ENCODE results near the gene CREG2. TPM values are rescaled to one million over a fixed set of nuclear protein-coding genes. Genes with fewer than 3 reads are reported as not detected.

CREG2 gene
- total and polyA plus RNA-seq, 2 experiments from 2014 or later: 1.7 to 2.6 TPM

DNA sequence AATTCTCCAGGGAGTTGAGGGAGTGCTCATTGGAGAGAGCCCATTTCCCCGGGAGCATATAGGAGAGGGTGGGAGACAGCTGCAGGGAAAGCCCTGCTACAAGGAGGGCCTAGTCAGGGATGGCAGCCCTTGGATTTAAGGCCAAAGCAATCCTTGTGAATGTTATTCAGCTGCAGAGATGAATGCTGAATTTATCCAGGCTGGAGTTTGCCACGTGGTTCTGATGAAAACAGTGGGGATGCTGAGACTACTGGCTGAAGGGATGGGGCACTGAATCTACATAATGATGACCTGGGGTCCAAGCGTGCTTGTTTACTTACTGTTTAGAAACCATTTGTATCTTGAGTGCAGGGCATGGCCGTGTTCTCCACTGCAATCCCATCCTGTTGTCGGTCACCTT, 43.2 kb downstream of the CREG2 start (continued):
- TF ChIP-seq, protein P1, sequence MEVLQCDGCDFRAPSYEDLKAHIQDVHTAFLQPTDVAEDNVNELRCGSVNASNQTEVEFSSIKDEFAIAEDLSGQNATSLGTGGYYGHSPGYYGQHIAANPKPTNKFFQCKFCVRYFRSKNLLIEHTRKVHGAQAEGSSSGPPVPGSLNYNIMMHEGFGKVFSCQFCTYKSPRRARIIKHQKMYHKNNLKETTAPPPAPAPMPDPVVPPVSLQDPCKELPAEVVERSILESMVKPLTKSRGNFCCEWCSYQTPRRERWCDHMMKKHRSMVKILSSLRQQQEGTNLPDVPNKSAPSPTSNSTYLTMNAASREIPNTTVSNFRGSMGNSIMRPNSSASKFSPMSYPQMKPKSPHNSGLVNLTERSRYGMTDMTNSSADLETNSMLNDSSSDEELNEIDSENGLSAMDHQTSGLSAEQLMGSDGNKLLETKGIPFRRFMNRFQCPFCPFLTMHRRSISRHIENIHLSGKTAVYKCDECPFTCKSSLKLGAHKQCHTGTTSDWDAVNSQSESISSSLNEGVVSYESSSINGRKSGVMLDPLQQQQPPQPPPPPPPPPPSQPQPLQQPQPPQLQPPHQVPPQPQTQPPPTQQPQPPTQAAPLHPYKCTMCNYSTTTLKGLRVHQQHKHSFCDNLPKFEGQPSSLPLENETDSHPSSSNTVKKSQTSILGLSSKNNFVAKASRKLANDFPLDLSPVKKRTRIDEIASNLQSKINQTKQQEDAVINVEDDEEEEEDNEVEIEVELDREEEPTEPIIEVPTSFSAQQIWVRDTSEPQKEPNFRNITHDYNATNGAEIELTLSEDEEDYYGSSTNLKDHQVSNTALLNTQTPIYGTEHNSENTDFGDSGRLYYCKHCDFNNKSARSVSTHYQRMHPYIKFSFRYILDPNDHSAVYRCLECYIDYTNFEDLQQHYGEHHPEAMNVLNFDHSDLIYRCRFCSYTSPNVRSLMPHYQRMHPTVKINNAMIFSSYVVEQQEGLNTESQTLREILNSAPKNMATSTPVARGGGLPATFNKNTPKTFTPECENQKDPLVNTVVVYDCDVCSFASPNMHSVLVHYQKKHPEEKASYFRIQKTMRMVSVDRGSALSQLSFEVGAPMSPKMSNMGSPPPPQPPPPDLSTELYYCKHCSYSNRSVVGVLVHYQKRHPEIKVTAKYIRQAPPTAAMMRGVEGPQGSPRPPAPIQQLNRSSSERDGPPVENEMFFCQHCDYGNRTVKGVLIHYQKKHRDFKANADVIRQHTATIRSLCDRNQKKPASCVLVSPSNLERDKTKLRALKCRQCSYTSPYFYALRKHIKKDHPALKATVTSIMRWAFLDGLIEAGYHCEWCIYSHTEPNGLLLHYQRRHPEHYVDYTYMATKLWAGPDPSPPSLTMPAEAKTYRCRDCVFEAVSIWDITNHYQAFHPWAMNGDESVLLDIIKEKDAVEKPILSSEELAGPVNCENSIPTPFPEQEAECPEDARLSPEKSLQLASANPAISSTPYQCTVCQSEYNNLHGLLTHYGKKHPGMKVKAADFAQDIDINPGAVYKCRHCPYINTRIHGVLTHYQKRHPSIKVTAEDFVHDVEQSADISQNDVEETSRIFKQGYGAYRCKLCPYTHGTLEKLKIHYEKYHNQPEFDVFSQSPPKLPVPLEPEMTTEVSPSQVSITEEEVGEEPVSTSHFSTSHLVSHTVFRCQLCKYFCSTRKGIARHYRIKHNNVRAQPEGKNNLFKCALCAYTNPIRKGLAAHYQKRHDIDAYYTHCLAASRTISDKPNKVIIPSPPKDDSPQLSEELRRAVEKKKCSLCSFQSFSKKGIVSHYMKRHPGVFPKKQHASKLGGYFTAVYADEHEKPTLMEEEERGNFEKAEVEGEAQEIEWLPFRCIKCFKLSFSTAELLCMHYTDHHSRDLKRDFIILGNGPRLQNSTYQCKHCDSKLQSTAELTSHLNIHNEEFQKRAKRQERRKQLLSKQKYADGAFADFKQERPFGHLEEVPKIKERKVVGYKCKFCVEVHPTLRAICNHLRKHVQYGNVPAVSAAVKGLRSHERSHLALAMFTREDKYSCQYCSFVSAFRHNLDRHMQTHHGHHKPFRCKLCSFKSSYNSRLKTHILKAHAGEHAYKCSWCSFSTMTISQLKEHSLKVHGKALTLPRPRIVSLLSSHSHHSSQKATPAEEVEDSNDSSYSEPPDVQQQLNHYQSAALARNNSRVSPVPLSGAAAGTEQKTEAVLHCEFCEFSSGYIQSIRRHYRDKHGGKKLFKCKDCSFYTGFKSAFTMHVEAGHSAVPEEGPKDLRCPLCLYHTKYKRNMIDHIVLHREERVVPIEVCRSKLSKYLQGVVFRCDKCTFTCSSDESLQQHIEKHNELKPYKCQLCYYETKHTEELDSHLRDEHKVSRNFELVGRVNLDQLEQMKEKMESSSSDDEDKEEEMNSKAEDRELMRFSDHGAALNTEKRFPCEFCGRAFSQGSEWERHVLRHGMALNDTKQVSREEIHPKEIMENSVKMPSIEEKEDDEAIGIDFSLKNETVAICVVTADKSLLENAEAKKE (CRISPR knock-in tag; IDR thresholded peaks at IDR 0.05): no peak
- no peak for TF ChIP-seq EZH2phosphoT487 (IDR thresholded peaks at IDR 0.05; ENCODE audit: unreplicated experiment)
- no peak for TF ChIP-seq JUNB (IDR thresholded peaks at IDR 0.05; ENCODE audit: unreplicated experiment)
- no peak for TF ChIP-seq STAT1 (IDR thresholded peaks at IDR 0.05; ENCODE audit: unreplicated experiment)
- no peak for TF ChIP-seq ZNF114 (CRISPR knock-in tag; IDR thresholded peaks at IDR 0.05)
- TF ChIP-seq NANOG (IDR thresholded peaks at IDR 0.05; ENCODE audit: borderline replicate concordance): no peak
- no peak for TF ChIP-seq POLR2AphosphoS5 (IDR thresholded peaks at IDR 0.05; ENCODE audit: low read depth)
- TF ChIP-seq, protein P2, sequence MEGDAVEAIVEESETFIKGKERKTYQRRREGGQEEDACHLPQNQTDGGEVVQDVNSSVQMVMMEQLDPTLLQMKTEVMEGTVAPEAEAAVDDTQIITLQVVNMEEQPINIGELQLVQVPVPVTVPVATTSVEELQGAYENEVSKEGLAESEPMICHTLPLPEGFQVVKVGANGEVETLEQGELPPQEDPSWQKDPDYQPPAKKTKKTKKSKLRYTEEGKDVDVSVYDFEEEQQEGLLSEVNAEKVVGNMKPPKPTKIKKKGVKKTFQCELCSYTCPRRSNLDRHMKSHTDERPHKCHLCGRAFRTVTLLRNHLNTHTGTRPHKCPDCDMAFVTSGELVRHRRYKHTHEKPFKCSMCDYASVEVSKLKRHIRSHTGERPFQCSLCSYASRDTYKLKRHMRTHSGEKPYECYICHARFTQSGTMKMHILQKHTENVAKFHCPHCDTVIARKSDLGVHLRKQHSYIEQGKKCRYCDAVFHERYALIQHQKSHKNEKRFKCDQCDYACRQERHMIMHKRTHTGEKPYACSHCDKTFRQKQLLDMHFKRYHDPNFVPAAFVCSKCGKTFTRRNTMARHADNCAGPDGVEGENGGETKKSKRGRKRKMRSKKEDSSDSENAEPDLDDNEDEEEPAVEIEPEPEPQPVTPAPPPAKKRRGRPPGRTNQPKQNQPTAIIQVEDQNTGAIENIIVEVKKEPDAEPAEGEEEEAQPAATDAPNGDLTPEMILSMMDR (conservative IDR thresholded peaks at IDR 0.05; ENCODE audit: low read depth in 2 of 2): no peak
- TF ChIP-seq ETS1 (IDR thresholded peaks at IDR 0.05): no peak

All from GM23338 (cell line).